Activated T-cell treated with anti-CD3 and anti-CD28 coated beads, Interleukin-2, amount 50 U/mL, for 72 hours (primary cell): Measurements from ENCODE around the gene JMJD1C. TPM values are rescaled to one million over a fixed set of nuclear protein-coding genes. Genes with fewer than 3 reads are reported as not detected.
"Not testable (repeated sequence)": the region's sequence is repeated elsewhere in the genome, so short reads cannot be mapped to it uniquely, and the experiment has no call there.

Source experiments
- ATAC-seq, 2 donors: fragments of 150-1000 bp; cut with Tn5 transposase; replicated peaks in 1 of 2; 2 replicates each; pipeline ENCODE4 v1.10.0; 2021; ENCODE audit warnings: moderate library complexity in 2 of 2, mild to moderate bottlenecking in 1 of 2
- DNase-seq, 2 donors: peaks; one replicate each; pipeline ENCODE4 v3.0.0; 2021 to 2022; ENCODE audit warnings: mixed read lengths in 1 of 2
- H3K27ac Mint-ChIP-seq: one replicate; pipeline ENCODE4 v1.8.0; 2022; ENCODE audit warnings: mild to moderate bottlenecking, moderate library complexity, mixed read lengths
- H3K27me3 Mint-ChIP-seq: one replicate; pipeline ENCODE4 v1.8.0; 2022; ENCODE audit warnings: low read depth, mixed read lengths
- H3K36me3 Mint-ChIP-seq, 2 donors: one replicate each; pipeline ENCODE4 v1.8.0; 2022; ENCODE audit warnings: mixed read lengths in 2 of 2, mild to moderate bottlenecking in 1 of 2; ENCODE audit not compliant: insufficient read depth in 2 of 2
- H3K4me1 Mint-ChIP-seq: one replicate; pipeline ENCODE4 v1.8.0; 2022; ENCODE audit warnings: low read depth, mixed read lengths
- H3K4me3 Mint-ChIP-seq, 2 donors: one replicate each; pipeline ENCODE4 v1.8.0; 2022; ENCODE audit warnings: mild to moderate bottlenecking in 2 of 2, mixed read lengths in 2 of 2, moderate library complexity in 2 of 2
- H3K9me3 Mint-ChIP-seq, 2 donors: one replicate each; pipeline ENCODE4 v1.8.0; 2022; ENCODE audit warnings: mixed read lengths in 2 of 2
- total RNA-seq, 2 donors: library from RNA; stranded (reverse); gene quantifications; one replicate each; pipeline ENCODE4 v1.2.3, GENCODE V29; 2022

Gene JMJD1C
- total RNA-seq, 2 donors from 2014 or later: 67.3 to 67.5 TPM

DNA sequence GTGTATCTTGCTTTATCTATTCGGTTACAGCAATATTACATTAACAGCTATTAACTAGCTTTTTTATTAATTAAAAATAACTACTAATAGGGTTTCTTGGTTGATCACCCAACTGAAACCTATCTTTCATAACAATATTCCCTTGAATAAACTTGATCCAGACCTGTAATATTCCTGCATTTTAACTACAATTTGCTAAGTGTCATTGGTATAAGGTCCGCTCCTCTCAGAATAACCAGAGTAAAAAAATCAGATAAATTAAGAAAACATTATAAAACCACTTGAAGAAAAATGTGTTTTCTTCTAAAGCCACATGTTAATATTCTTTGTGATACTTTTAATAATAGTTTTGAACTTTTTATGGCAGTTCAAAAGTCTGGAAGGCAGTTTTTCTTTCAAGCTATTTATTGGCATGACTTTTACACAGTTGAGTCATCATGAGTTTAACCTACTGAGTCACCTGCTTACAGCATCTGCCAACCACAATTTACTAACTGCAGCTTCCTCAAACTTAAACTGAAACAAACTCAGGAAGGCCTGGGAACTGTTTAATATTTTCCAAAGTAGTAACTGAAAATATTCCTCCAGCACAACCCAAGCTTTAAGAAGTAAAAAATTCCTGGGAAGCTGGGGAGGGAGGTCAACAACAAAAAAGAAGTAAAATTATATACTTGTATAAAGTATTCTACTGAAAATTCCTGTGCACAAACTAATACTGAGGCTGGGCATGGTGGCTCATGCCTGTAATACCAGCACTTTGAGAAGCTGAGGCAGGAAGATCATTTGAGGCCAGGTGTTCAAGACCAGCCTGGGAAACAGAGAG, 229.5 kb downstream of the JMJD1C start:
- ATAC-seq (peak; percentile 95 to 97), DNase-seq (peak in 1 of 2 donors; percentile 19)
- Mint-ChIP-seq H3K9me3 (no peaks in the 10 kb centered on the region), H3K27me3 (no peaks in the 10 kb centered on the region), H3K4me1 (peaks cover 72% of the 10 kb centered on the region), H3K27ac (peak overlapping the region; percentile 91), H3K4me3 (peak overlapping the region; percentile 48 to 66), H3K36me3 (no peaks in the 10 kb centered on the region)

DNA sequence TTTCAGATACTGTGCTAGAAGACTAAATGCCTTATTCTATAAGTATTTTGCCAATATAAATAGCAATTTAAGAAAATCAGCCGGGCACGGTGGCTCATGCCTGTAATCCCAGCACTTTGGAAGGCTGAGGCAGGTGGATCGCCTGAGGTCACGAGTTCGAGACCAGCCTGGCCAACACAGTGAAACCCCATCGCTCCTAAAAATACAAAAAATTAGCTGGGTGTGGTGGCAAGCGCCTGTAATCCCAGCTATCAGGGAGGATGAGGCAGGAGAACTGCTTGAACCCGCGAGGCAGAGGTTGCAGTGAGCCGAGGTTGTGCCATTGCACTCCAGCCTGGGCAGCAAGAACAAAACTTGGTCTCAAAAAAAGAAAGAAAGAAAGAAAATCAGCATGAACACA, 230.6 kb downstream of the JMJD1C start:
- H3K27ac Mint-ChIP-seq, H3K36me3 Mint-ChIP-seq, ATAC-seq, H3K27me3 Mint-ChIP-seq, DNase-seq, H3K4me3 Mint-ChIP-seq, H3K9me3 Mint-ChIP-seq: not testable (repeated sequence)
- H3K4me1 Mint-ChIP-seq: peaks cover 67% of the 10 kb centered on the region

GRCh38 chr10:63229161-63229560, 236.6 kb downstream of the JMJD1C start:
- Mint-ChIP-seq H3K4me3 (no peak overlapping the region), H3K27ac (no peak overlapping the region), H3K36me3 (peaks cover 1 to 7% of the 10 kb centered on the region in 2 donors), H3K27me3 (no peaks in the 10 kb centered on the region), H3K4me1 (peaks cover 73% of the 10 kb centered on the region), H3K9me3 (no peaks in the 10 kb centered on the region)
- no peak for DNase-seq
- ATAC-seq: no peak

- ATAC-seq (no peak), DNase-seq (no peak)
- Mint-ChIP-seq H3K4me1 (peaks cover 67% of the 10 kb centered on the region), H3K27me3 (no peaks in the 10 kb centered on the region), H3K9me3 (no peaks in the 10 kb centered on the region), H3K4me3 (peak overlapping the region in 1 of 2 donors; percentile 81), H3K27ac (peak overlapping the region; percentile 90), H3K36me3 (peaks cover 1 to 7% of the 10 kb centered on the region in 2 donors)
Observed at GRCh38 chr10:63228237-63228636, 237.5 kb downstream of the JMJD1C start.

GRCh38 chr10:63227207-63227895, 238.4 kb downstream of the JMJD1C start:
- Mint-ChIP-seq H3K4me1 (peaks cover 69% of the 10 kb centered on the region), H3K27me3 (no peaks in the 10 kb centered on the region), H3K4me3 (peak overlapping the region; percentile 62 to 81), H3K36me3 (peaks cover 1 to 7% of the 10 kb centered on the region in 2 donors), H3K9me3 (no peaks in the 10 kb centered on the region), H3K27ac (peak overlapping the region; percentile 90)
- ATAC-seq (peak; percentile 60 to 65), DNase-seq (no peak)

- Mint-ChIP-seq H3K9me3 (no peaks in the 10 kb centered on the region), H3K4me3 (no peak overlapping the region), H3K27me3 (no peaks in the 10 kb centered on the region), H3K36me3 (peaks cover 1 to 6% of the 10 kb centered on the region in 2 donors), H3K4me1 (peaks cover 83% of the 10 kb centered on the region), H3K27ac (no peak overlapping the region)
- ATAC-seq (no peak), DNase-seq (no peak)
Observed at GRCh38 chr10:63224241-63224640, 241.5 kb downstream of the JMJD1C start.

GRCh38 chr10:63221950-63222349, 243.8 kb downstream of the JMJD1C start:
- Mint-ChIP-seq H3K36me3 (peaks cover 1 to 6% of the 10 kb centered on the region in 2 donors), H3K27me3 (no peaks in the 10 kb centered on the region), H3K4me3 (peak overlapping the region; percentile 31 to 38), H3K9me3 (no peaks in the 10 kb centered on the region), H3K4me1 (peaks cover 71% of the 10 kb centered on the region), H3K27ac (peak overlapping the region; percentile 26)
- DNase-seq: no peak
- ATAC-seq: peak in 1 of 2 donors; percentile 26

DNA sequence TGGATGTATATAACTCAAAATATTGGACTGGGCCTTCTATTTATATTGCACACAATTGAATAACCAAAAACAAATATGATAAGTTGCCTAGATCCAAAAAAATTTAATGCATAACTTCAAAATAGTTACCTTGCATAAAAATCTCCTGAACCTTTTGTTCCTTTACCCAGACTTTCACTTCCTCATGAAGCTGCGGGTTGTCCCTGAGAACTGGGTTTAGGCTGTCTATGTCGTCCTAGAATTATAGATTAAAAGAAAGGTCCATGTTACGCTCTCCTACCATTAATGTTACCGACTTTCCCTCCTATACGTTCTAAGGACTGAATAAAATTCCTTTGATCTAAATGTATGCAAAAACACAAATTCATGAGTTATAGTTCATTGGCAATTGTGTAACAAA, 246.0 kb downstream of the JMJD1C start:
- DNase-seq (no peak), ATAC-seq (no peak)
- peaks cover 0 to 12% of the 10 kb centered on the region in 2 donors for H3K36me3 Mint-ChIP-seq
- no peaks in the 10 kb centered on the region for H3K27me3 Mint-ChIP-seq
- H3K4me1 Mint-ChIP-seq: peaks cover 59% of the 10 kb centered on the region
- no peaks in the 10 kb centered on the region for H3K9me3 Mint-ChIP-seq
- H3K27ac Mint-ChIP-seq: peak overlapping the region; percentile 68
- H3K4me3 Mint-ChIP-seq: peak overlapping the region in 1 of 2 donors; percentile 51

DNA sequence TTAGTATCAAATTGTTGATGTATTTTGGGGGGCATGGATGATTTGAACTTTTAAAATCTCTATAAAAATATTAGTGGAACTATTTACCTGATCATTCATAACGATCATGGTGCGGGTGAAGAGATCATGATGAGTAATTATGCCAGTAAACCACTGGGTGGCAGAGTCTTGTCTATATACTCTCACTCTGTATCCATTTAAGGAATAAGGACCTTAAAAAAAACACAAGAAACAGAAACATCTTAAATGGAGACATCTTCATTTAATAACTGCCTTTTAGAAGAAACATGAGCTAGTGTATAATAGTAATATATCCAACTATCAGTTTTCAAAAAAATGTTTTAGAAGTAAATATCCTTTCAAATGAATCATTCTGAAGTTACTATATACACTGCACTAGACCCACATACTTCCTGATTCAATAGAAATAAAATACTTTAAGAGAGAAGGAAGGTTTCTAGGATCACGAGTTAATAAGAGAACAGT, 248.6 kb downstream of the JMJD1C start:
- no peaks in the 10 kb centered on the region for H3K9me3 Mint-ChIP-seq
- H3K4me1 Mint-ChIP-seq: peaks cover 51% of the 10 kb centered on the region
- peaks cover 4 to 21% of the 10 kb centered on the region in 2 donors for H3K36me3 Mint-ChIP-seq
- ATAC-seq (peak; percentile 86 to 89), DNase-seq (peak in 1 of 2 donors; percentile 21)
- H3K27ac Mint-ChIP-seq: peak overlapping the region; percentile 79
- no peaks in the 10 kb centered on the region for H3K27me3 Mint-ChIP-seq
- H3K4me3 Mint-ChIP-seq: peak overlapping the region in 1 of 2 donors; percentile 61

- Mint-ChIP-seq H3K9me3 (no peaks in the 10 kb centered on the region), H3K27ac (peak overlapping the region; percentile 17), H3K36me3 (peaks cover 12 to 33% of the 10 kb centered on the region in 2 donors), H3K27me3 (no peaks in the 10 kb centered on the region), H3K4me1 (peaks cover 43% of the 10 kb centered on the region), H3K4me3 (no peak overlapping the region)
- ATAC-seq: no peak
- DNase-seq: no peak
Observed at GRCh38 chr10:63214571-63214970, 251.2 kb downstream of the JMJD1C start.

- H3K36me3 Mint-ChIP-seq: peaks cover 12 to 33% of the 10 kb centered on the region in 2 donors
- ATAC-seq: no peak
- no peaks in the 10 kb centered on the region for H3K27me3 Mint-ChIP-seq
- H3K9me3 Mint-ChIP-seq: no peaks in the 10 kb centered on the region
- no peak overlapping the region for H3K4me3 Mint-ChIP-seq
- H3K4me1 Mint-ChIP-seq: peaks cover 36% of the 10 kb centered on the region
- no peak overlapping the region for H3K27ac Mint-ChIP-seq
- DNase-seq: no peak
Observed at GRCh38 chr10:63213489-63213888, 252.3 kb downstream of the JMJD1C start.

DNA sequence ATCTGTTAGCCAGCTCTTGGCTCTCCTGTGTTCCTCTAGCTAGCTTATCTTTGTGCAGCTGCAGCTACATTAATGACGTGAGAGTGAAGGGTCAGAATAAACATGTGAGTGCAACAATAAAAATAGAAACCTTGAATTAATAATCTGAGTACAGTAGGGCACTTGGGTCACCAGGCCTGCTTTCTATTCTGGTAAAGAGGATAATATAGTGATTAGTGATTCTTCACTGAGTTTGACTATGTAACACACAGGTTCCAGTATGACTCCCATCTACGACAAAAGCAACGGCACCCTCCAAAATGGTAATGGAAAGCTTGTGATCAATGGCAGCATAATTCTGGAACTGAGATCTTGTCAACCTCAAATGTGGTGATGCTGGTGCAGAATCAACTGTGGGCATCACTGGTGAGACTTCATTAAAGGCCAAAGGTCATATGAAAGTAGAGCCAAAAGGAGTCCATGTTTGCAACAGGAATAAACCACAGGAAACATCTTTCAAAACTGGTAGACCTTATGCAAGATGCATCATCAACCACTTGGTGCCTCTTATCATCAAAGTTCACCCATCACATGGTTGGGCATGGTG, 255.1 kb downstream of the JMJD1C start:
- ATAC-seq: peak; percentile 78 to 84
- Mint-ChIP-seq H3K27ac (peak overlapping the region; percentile 95), H3K27me3 (no peaks in the 10 kb centered on the region), H3K4me3 (no peak overlapping the region), H3K9me3 (no peaks in the 10 kb centered on the region), H3K4me1 (peaks cover 51% of the 10 kb centered on the region), H3K36me3 (peaks cover 18 to 29% of the 10 kb centered on the region in 2 donors)
- DNase-seq: peak; percentile 39

DNA sequence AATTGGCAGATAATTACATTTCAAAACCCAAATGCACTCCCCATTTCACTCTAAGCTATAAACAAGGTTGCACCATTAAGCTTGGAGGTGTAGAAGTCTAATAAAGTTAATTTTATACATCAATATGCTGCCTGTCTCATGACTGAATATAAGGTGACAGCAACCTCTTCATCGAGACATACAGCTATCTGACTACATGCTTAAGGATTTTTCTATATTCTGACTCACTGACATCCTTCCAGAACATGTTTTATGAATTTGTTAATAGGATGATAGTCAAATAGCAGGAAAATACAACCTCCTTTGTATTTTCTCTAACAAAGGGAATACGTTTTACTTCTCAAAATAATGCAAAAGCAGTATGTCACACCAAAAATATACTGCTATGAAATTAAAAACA, 256.1 kb downstream of the JMJD1C start:
- Mint-ChIP-seq H3K4me3 (no peak overlapping the region), H3K27me3 (no peaks in the 10 kb centered on the region), H3K4me1 (peaks cover 51% of the 10 kb centered on the region), H3K27ac (no peak overlapping the region), H3K9me3 (no peaks in the 10 kb centered on the region), H3K36me3 (peaks cover 19 to 23% of the 10 kb centered on the region in 2 donors)
- no peak for DNase-seq
- no peak for ATAC-seq
